Skeletal muscle cell (primary cell): Measurements from ENCODE around the gene PHKG1.
"Not testable (repeated sequence)": the region's sequence is repeated elsewhere in the genome, so short reads cannot be mapped to it uniquely, and the experiment has no call there.

ENCODE experiments used
- DNase-seq: peaks from one replicate; pipeline ENCODE4 v3.0.0-alpha.2; 2010; ENCODE audit warnings: low read depth
- H3K4me3 ChIP-seq: 2 replicates; pipeline ENCODE4 v1.5.1; 2011; ENCODE audit warnings: low read depth, mild to moderate bottlenecking, control low read depth, low read length, moderate library complexity

Gene PHKG1

DNA sequence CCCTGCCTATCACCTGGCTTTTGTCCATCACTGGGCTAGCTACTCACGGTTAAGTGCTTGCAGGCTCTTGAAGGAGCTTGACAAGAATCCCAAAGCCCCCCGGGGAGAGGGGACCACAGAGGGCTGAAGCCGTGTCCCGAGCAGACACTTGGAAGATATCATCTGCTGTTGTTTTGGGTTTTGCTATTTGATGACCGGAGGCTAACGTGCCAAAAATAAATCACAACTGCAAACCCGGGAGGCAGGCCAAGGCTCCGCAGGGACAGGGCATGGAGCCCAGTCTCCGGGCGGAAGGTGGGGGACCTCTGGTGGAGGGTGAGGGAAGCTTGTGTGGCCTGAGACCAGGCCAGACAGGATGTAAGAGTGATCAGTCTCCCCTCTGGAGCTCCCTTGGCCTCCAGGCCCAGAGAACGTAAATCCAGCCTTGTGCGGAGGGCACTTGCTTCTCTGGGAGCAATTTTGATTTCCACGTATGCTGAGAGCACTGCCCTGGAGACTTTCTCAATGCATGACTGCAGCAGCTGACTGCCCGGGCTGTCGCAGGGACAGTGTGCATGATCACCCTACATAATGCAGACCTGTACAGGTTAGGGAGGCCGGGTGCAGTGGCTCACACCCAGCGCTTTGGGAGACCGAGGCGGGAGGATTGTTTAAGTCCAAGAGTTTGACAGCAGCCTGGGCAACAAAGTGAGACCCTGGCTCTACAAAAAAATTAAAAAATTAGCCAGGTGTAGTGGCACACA lies at the start of gene PHKG1:
Gene PHKG1 (minus strand): TSS at position 164 of the 743 bp plus-strand sequence. CDS start 4,011 bp downstream, outside the sequence.
- no peak for DNase-seq
- no peak within 1 kb of the TSS for H3K4me3 ChIP-seq

- H3K4me3 ChIP-seq, DNase-seq: not testable (repeated sequence)
These were observed 38.3 kb upstream of the PHKG1 start for GRCh38 chr7:56131062-56131461.

DNA sequence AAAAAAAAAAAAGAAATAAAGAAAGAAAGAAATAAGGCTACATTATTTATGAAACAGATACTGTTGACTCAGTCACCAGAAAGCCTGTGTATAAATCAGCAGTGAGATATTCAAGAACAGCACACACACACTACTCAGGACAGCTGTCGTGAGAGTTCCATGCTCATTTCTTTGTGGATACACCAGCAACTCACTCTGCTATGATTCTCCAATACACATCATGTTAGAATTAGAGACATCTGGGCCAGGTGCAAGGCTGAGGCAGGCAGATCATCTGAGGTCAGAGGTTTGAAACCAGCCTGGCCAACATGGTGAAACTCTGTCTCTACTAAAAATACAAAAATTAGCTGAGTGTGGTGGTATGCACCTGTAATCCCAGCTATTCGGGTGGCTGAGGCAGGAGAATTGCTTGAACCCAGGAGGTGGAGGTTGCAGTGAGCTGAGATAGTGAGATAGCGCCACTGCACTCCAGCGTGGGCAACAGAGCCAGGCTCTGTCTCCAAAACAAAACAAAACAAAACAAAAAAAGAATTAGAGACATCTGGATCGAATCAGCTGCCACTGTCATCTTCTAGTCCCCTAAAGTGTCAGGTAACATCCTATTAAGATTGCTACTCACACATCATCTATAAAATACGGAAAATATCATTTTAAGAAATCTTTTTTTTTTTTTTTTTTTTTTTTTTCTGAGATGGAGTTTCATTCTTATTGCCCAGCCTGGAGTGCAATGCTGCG lies 34.7 kb upstream of the PHKG1 start:
- DNase-seq: no peak
- H3K4me3 ChIP-seq: no peak overlapping the region

GRCh38 chr7:56125831-56126230 lies 33.1 kb upstream of the PHKG1 start:
- no peak overlapping the region for H3K4me3 ChIP-seq
- DNase-seq: no peak

- H3K4me3 ChIP-seq: no peak overlapping the region
- DNase-seq: no peak
These were observed 32.2 kb upstream of the PHKG1 start for GRCh38 chr7:56124981-56125380.

- no peak overlapping the region for H3K4me3 ChIP-seq
- DNase-seq: no peak
These were observed 28.7 kb upstream of the PHKG1 start for GRCh38 chr7:56121440-56121839.

GRCh38 chr7:56115852-56116538 lies 23.2 kb upstream of the PHKG1 start, which contains the start of gene NUPR2:
Gene NUPR2, minus strand, starts transcription at chr7:56116417. Its CDS starts 103 bp downstream, at chr7:56116314.
- no peak for DNase-seq

GRCh38 chr7:56112244-56112643 lies 19.5 kb upstream of the PHKG1 start:
- DNase-seq, H3K4me3 ChIP-seq: not testable (repeated sequence)

More at GRCh38 chr7:56115852-56116538, 23.2 kb upstream of the PHKG1 start, which contains the start of gene NUPR2:
- no peak within 1 kb of the TSS for H3K4me3 ChIP-seq

DNA sequence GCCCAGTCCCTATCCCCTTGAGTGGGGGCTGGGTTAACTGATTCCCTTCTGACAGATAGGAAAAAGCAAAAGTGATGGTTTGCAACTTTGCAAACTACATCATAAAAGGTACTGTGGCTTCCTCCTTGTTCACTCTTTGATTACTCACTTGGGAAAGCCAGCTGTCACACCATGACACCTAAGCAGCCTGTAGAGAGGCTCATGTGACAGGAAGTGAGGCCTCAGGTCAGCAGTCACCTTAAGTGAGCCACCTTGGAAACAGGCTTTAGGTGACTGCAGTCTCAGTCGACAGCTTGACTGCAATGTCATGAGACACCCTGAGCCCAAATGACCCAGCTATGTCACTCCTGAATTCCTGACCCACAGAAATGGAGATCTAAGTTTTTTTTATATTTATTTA lies 17.9 kb upstream of the PHKG1 start:
- H3K4me3 ChIP-seq: no peak overlapping the region

GRCh38 chr7:56107954-56108258 lies 15.2 kb upstream of the PHKG1 start:
- DNase-seq: no peak
- H3K4me3 ChIP-seq: no peak overlapping the region

More for the DNA sequence above, 17.9 kb upstream of the PHKG1 start:
- DNase-seq: no peak

- H3K4me3 ChIP-seq: peak within 1 kb of the TSS; percentile 70
- peak; percentile 96 for DNase-seq
These were observed 13.6 kb upstream of the PHKG1 start, which contains the start of gene CHCHD2 for GRCh38 chr7:56106108-56107073. Gene CHCHD2, minus strand, starts transcription at chr7:56106476. Its CDS starts 63 bp downstream, at chr7:56106413.

- DNase-seq: peak; percentile 40
- peak overlapping the region; percentile 70 for H3K4me3 ChIP-seq
These were observed 12.8 kb upstream of the PHKG1 start for GRCh38 chr7:56105508-56105907.

DNA sequence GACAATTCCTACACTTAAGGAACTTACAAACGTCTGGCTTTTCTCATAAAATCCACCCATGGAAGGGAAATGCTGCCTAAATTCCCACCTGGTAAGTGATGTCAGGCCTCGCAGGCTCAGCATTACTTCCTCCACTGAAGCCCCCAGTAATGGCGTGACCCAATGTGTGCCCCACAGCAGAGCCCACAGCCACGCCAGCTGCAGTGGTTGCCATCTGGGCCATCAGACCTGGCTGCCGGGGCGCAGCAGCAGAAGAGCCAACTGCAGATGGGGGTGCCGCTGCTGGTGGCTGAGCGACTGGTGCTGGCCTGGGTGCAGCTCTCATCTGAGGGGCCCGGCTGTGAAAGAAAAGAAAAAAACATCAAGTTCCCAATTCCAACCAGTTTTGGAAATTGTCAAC lies 11.4 kb upstream of the PHKG1 start:
- not testable (repeated sequence) for DNase-seq, H3K4me3 ChIP-seq

DNA sequence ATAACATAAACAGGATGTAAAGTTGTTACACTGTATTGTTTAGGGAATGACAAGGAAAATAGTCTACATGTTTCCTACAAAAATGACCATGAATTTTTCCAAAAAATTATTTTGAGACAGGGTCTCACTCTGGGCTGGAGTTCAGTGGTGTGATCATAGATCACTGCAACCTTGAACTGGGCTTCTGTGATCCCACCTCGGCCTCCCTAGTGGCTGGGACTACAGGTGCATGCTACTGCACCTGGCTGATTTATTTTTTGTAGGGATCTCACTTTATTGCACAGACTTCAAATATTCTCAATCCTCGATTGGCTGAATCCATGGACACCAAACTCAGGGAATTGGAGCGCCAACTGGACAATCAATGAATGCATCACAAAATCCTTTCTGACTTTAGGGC lies 6.9 kb upstream of the PHKG1 start:
- no peak for DNase-seq
- H3K4me3 ChIP-seq: no peak overlapping the region

- not testable (repeated sequence) for DNase-seq, H3K4me3 ChIP-seq
These were observed 5.6 kb upstream of the PHKG1 start for GRCh38 chr7:56098187-56099008.

GRCh38 chr7:56097700-56098099 lies 4.9 kb upstream of the PHKG1 start:
- H3K4me3 ChIP-seq: no peak overlapping the region
- DNase-seq: no peak

GRCh38 chr7:56092388-56092787 lies 364 bp downstream of the PHKG1 start:
- DNase-seq, H3K4me3 ChIP-seq: not testable (repeated sequence)

- H3K4me3 ChIP-seq: no peak overlapping the region
These were observed 1.2 kb downstream of the PHKG1 start for GRCh38 chr7:56091591-56091990.

More at GRCh38 chr7:56091591-56091990, 1.2 kb downstream of the PHKG1 start:
- no peak for DNase-seq
